Panc1 (cell line): ENCODE data around the gene FAM193A. TPM values are rescaled to one million over a fixed set of nuclear protein-coding genes. Genes with fewer than 3 reads are reported as not detected.

ENCODE experiments used
- ATAC-seq: fragments of 200-7000 bp; cut with Tn5 transposase; 2 replicates; pipeline ENCODE4 v1.9.1; 2020; ENCODE audit warnings: mild to moderate bottlenecking, moderate library complexity
- BruUV-seq: library from RNA; stranded (reverse); fragments of 400-500 nt; replicated peaks from 2 replicates; lab custom pipeline; 2021; lab: Mats Ljungman, UMichigan
- CTCF ChIA-PET: fragments of 300-600 bp; sonication (Branson Sonifier 250); formaldehyde crosslinking; loops from one replicate; lab custom pipeline; 2022; ENCODE audit warnings: antibody characterized with exemption; lab: Charles Lee
- POLR2A ChIA-PET: fragments of 300-600 bp; sonication (Branson Sonifier 250); formaldehyde crosslinking; loops from one replicate; lab custom pipeline; 2022; ENCODE audit warnings: antibody characterized with exemption; lab: Charles Lee
- DNase-seq: peaks from one replicate; pipeline ENCODE4 v3.0.0-alpha.2; 2010; ENCODE audit warnings: low read depth, low spot score
- H3K27ac ChIP-seq: 2 replicates; pipeline ENCODE4 v1.5.1; 2011; ENCODE audit warnings: mild to moderate bottlenecking, low read length, inconsistent platforms
- H3K27me3 ChIP-seq: fragments of 200-500 bp; sonication (Bioruptor generic); 2 replicates; pipeline ENCODE4 v1.6.0; 2014; ENCODE audit warnings: low read length, inconsistent platforms; ENCODE audit not compliant: control insufficient read depth, insufficient read depth
- H3K36me3 ChIP-seq: fragments of 200-500 bp; sonication (Bioruptor generic); 2 replicates; pipeline ENCODE4 v1.5.1; 2014; ENCODE audit warnings: inconsistent platforms, mild to moderate bottlenecking, low read length, moderate library complexity; ENCODE audit not compliant: control insufficient read depth, insufficient read depth
- H3K4me1 ChIP-seq: 2 replicates; pipeline ENCODE4 v1.5.1; 2011; ENCODE audit warnings: inconsistent platforms, mild to moderate bottlenecking, low read length, moderate library complexity; ENCODE audit not compliant: control insufficient read depth, insufficient read depth
- H3K4me3 ChIP-seq, 2 experiments: 2 replicates each; pipeline ENCODE4 v1.5.1; 2011 to 2012; ENCODE audit warnings: low read depth in 2 of 2, low read length in 2 of 2, mild to moderate bottlenecking in 2 of 2, inconsistent platforms in 1 of 2, moderate library complexity in 1 of 2
- H3K9me3 ChIP-seq: fragments of 200-500 bp; sonication (Bioruptor generic); 2 replicates; pipeline ENCODE4 v1.5.1; 2014; ENCODE audit warnings: low read depth, mild to moderate bottlenecking, inconsistent platforms, low read length, moderate library complexity; ENCODE audit not compliant: control insufficient read depth, insufficient read depth
- CTCF ChIP-seq: fragments of 450-650 bp; IDR thresholded peaks from 2 replicates; pipeline ENCODE4 v1.5.1; 2017; ENCODE audit warnings: mild to moderate bottlenecking
- POLR2AphosphoS5 ChIP-seq: IDR thresholded peaks from 2 replicates; pipeline ENCODE4 v1.6.1; 2012; ENCODE audit warnings: mild to moderate bottlenecking, low read depth, low read length, moderate library complexity
- REST ChIP-seq, 2 experiments: IDR thresholded peaks; 2 replicates each; pipeline ENCODE4 v1.6.1; 2011 to 2012; ENCODE audit warnings: low read depth in 2 of 2, control low read depth in 1 of 2, low read length in 1 of 2, mild to moderate bottlenecking in 1 of 2, moderate library complexity in 1 of 2; ENCODE audit not compliant: insufficient read depth in 1 of 2
- SIN3A ChIP-seq: IDR thresholded peaks from 2 replicates; pipeline ENCODE4 v1.6.1; 2012; ENCODE audit warnings: low read depth, mild to moderate bottlenecking, low read length, moderate library complexity, borderline replicate concordance; ENCODE audit not compliant: insufficient read depth
- TCF7L2 ChIP-seq: IDR thresholded peaks from 2 replicates; pipeline ENCODE4 v1.6.1; 2011; ENCODE audit warnings: mild to moderate bottlenecking, low read depth, low read length, inconsistent platforms
- in situ Hi-C: cut with HindIII; loops from 2 replicates; pipeline ENCODE4 v1.10.0; 2016; ENCODE audit warnings: low sequenced_read_pairs, low pct_unique_long_range_greater_than_20kb
- intact Hi-C: fragments of 100-400 bp; cut with micrococcal nuclease; formaldehyde crosslinking; loops from one replicate; pipeline ENCODE4 v1.10.0; 2022; ENCODE audit not compliant: unreplicated experiment
- total RNA-seq: library from RNA; stranded (reverse); gene quantifications from one replicate; pipeline ENCODE4 v1.2.1, GENCODE V29; 2021; ENCODE audit not compliant: unreplicated experiment

The FAM193A gene
- total RNA-seq, 1 experiment from 2014 or later: 25.7 TPM

- ATAC-seq (no peak), DNase-seq (no peak)
- no peaks in the 10 kb centered on the region for H3K4me1 ChIP-seq
- H3K27ac ChIP-seq: no peak overlapping the region
- POLR2A ChIA-PET: no interaction called here
- TF ChIP-seq TCF7L2 (no peak), REST (IDR thresholded peaks at IDR 0.05; ENCODE audit: insufficient read depth in 1 of 2, low read depth in 2 of 2, low read length in 1 of 2) (no peak), POLR2AphosphoS5 (no peak), SIN3A (no peak), CTCF (no peak)
- no peaks in the 10 kb centered on the region for H3K9me3 ChIP-seq
- peaks cover 2% of the 10 kb centered on the region for H3K36me3 ChIP-seq
- intact Hi-C loops: no loop called here
- H3K27me3 ChIP-seq: no peaks in the 10 kb centered on the region
- CTCF ChIA-PET: no interaction called here
- H3K4me3 ChIP-seq: no peak overlapping the region
- in situ Hi-C loops: no loop called here
- BruUV-seq: no TSS peak
Observed at GRCh38 chr4:2643555-2643954, 107.1 kb downstream of the FAM193A start.

DNA sequence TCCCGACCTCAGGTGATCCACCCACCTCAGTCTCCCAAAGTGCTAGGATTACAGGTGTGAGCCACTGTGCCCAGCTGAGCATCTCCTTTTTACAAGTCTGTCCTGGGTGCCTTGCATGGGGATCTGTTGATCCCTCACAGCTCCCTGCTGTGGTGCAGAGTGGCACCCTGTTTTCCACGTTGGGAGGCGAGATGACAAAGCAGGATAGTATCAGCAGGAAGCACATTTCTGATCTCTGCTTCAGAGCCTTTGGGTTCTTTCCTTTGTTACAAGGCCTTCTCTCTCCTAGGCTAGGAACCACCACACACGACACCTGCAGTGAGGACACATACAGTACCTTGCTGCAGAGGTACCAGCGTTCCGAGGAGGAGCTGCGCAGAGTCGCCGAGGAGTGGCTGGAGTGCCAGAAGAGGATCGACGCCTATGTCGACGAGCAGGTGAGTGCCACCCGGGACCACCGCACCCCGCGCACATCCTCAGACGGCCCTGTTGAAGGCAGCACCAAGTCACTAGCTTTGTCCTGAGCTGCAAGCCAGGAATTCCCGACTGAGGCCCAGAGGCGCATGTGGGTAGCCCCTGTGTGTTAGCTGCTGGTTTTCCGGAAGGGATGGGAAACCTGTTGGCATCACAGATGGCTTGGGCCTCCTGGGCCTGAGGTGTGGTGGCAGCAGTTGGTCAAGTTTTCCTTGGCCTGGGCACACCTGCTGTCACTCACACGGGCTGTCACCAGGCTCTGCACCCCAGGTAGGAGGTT lies 110.1 kb downstream of the FAM193A start:
- intact Hi-C loops: no loop called here
- in situ Hi-C loops: no loop called here
- TF ChIP-seq CTCF (no peak), TCF7L2 (no peak), REST (IDR thresholded peaks at IDR 0.05; ENCODE audit: insufficient read depth in 1 of 2, low read depth in 2 of 2, low read length in 1 of 2) (no peak), POLR2AphosphoS5 (no peak), SIN3A (no peak)
- ATAC-seq (no peak), DNase-seq (no peak)
- Histone ChIP-seq H3K9me3 (no peaks in the 10 kb centered on the region), H3K4me1 (no peaks in the 10 kb centered on the region), H3K27me3 (no peaks in the 10 kb centered on the region), H3K27ac (no peak overlapping the region), H3K36me3 (peaks cover 2% of the 10 kb centered on the region), H3K4me3 (no peak overlapping the region)
- ChIA-PET CTCF (no interaction called here), POLR2A (no interaction called here)
- no TSS peak for BruUV-seq
